ENCODE measurements around the gene HID1. TPM values are rescaled to one million over a fixed set of nuclear protein-coding genes. Genes with fewer than 3 reads are reported as not detected.

Gene HID1
- total RNA-seq, 1 experiment from 2014 or later: 43.8 TPM

GRCh38 chr17:74928786-74929185, 43.8 kb downstream of the HID1 start:
- Histone ChIP-seq H4K20me1 (ENCODE audit: insufficient read depth) (no peaks in the 10 kb centered on the region), H3K9ac (ENCODE audit: low read length) (no peak overlapping the region), H3K27me3 (ENCODE audit: insufficient read depth, low read length) (peaks cover 3% of the 10 kb centered on the region; the same call in 1 of the 2 replicates), H3K9me2 (ENCODE audit: insufficient read depth) (no peaks in the 10 kb centered on the region), H3K4me2 (ENCODE audit: low read length) (no peak overlapping the region), H2AFZ (ENCODE audit: low read depth, low read length, poor library complexity, severe bottlenecking) (no peak overlapping the region), H3K36me3 (ENCODE audit: control insufficient read depth in 1 of 2, insufficient read depth in 2 of 2, low read length in 2 of 2) (no peaks in the 10 kb centered on the region), H3K4me1 (ENCODE audit: control insufficient read depth in 1 of 2, insufficient read depth in 2 of 2, low read length in 2 of 2) (peaks cover 4 to 31% of the 10 kb centered on the region in 2 experiments; a peak in 3 of 4 replicates), H3K4me3 (replicated peaks in 1 of 2; ENCODE audit: low read depth in 1 of 2, low read length in 2 of 2) (no peak overlapping the region), H3K27ac (ENCODE audit: low read depth, low read length) (no peak overlapping the region), H3K79me2 (ENCODE audit: insufficient read depth, low read length) (no peaks in the 10 kb centered on the region), H3K9me3 (ENCODE audit: control insufficient read depth in 1 of 2, insufficient read depth in 1 of 2, low read depth in 1 of 2, low read length in 2 of 2) (no peaks in the 10 kb centered on the region)
- ATAC-seq: no peak
- ChIA-PET RAD21 (ENCODE audit: low non-redundant PET in 1 of 2, low total read pairs in 2 of 2, uncharacterized antibody in 2 of 2, unreplicated experiment in 2 of 2) (no interaction called here), CTCF (interaction anchor here (1.7 kb wide), 1 partner anchor 28 kb away, joined by 7 read pairs; no protein-coding TSS in a partner anchor), POLR2A (interaction anchor here (1.5 kb wide), 1 partner anchor 56 kb away, joined by 4 read pairs; the partner anchor contains the start of gene FDXR)
- intact Hi-C loops (cut with micrococcal nuclease): no loop called here
- BruUV-seq (replicated peaks): no TSS peak
- DNase-seq (ENCODE audit: low read depth, low spot score): no peak
- TF ChIP-seq MAX (IDR thresholded peaks at IDR 0.05) (no peak), ZFX (IDR thresholded peaks at IDR 0.05) (no peak), EZH2 (IDR thresholded peaks at IDR 0.05) (no peak), CTCF (IDR thresholded peaks at IDR 0.05 in 2 of 3, conservative IDR thresholded peaks at IDR 0.05 in 1 of 3; ENCODE audit: borderline replicate concordance in 1 of 3, insufficient read depth in 1 of 3, low read depth in 2 of 3, low read length in 2 of 3) (no peak), RAD21 (IDR thresholded peaks at IDR 0.05; ENCODE audit: low read depth) (no peak), POLR2A (IDR thresholded peaks at IDR 0.05; ENCODE audit: borderline replicate concordance, extremely low read depth, insufficient read depth, insufficient read length) (no peak), ZNF274 (IDR thresholded peaks at IDR 0.05; ENCODE audit: low read depth, low read length) (no peak), POLR2AphosphoS5 (IDR thresholded peaks at IDR 0.05; ENCODE audit: low read depth, low read length) (no peak), CEBPB (IDR thresholded peaks at IDR 0.05; ENCODE audit: low read depth) (no peak), ELF1 (IDR thresholded peaks at IDR 0.05; ENCODE audit: borderline replicate concordance, low read depth) (no peak), SRF (IDR thresholded peaks at IDR 0.05; ENCODE audit: low read depth) (no peak), EZH2phosphoT487 (IDR thresholded peaks at IDR 0.05; ENCODE audit: borderline replicate concordance) (no peak), FOSL1 (IDR thresholded peaks at IDR 0.05; ENCODE audit: low read depth) (no peak), TCF7L2 (IDR thresholded peaks at IDR 0.05; ENCODE audit: borderline replicate concordance, extremely low read depth, insufficient read depth, insufficient read length) (no peak), SP1 (IDR thresholded peaks at IDR 0.05; ENCODE audit: low read depth) (no peak), EGR1 (IDR thresholded peaks at IDR 0.05; ENCODE audit: low read depth) (no peak)
- TF ChIP-seq, protein P1, sequence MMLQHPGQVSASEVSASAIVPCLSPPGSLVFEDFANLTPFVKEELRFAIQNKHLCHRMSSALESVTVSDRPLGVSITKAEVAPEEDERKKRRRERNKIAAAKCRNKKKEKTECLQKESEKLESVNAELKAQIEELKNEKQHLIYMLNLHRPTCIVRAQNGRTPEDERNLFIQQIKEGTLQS (IDR thresholded peaks at IDR 0.05): no peak
- TF ChIP-seq, protein P2, sequence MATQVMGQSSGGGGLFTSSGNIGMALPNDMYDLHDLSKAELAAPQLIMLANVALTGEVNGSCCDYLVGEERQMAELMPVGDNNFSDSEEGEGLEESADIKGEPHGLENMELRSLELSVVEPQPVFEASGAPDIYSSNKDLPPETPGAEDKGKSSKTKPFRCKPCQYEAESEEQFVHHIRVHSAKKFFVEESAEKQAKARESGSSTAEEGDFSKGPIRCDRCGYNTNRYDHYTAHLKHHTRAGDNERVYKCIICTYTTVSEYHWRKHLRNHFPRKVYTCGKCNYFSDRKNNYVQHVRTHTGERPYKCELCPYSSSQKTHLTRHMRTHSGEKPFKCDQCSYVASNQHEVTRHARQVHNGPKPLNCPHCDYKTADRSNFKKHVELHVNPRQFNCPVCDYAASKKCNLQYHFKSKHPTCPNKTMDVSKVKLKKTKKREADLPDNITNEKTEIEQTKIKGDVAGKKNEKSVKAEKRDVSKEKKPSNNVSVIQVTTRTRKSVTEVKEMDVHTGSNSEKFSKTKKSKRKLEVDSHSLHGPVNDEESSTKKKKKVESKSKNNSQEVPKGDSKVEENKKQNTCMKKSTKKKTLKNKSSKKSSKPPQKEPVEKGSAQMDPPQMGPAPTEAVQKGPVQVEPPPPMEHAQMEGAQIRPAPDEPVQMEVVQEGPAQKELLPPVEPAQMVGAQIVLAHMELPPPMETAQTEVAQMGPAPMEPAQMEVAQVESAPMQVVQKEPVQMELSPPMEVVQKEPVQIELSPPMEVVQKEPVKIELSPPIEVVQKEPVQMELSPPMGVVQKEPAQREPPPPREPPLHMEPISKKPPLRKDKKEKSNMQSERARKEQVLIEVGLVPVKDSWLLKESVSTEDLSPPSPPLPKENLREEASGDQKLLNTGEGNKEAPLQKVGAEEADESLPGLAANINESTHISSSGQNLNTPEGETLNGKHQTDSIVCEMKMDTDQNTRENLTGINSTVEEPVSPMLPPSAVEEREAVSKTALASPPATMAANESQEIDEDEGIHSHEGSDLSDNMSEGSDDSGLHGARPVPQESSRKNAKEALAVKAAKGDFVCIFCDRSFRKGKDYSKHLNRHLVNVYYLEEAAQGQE (IDR thresholded peaks at IDR 0.05; ENCODE audit: low read depth): no peak
- TF ChIP-seq, protein P3, sequence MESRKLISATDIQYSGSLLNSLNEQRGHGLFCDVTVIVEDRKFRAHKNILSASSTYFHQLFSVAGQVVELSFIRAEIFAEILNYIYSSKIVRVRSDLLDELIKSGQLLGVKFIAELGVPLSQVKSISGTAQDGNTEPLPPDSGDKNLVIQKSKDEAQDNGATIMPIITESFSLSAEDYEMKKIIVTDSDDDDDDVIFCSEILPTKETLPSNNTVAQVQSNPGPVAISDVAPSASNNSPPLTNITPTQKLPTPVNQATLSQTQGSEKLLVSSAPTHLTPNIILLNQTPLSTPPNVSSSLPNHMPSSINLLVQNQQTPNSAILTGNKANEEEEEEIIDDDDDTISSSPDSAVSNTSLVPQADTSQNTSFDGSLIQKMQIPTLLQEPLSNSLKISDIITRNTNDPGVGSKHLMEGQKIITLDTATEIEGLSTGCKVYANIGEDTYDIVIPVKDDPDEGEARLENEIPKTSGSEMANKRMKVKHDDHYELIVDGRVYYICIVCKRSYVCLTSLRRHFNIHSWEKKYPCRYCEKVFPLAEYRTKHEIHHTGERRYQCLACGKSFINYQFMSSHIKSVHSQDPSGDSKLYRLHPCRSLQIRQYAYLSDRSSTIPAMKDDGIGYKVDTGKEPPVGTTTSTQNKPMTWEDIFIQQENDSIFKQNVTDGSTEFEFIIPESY (IDR thresholded peaks at IDR 0.05; ENCODE audit: extremely low read depth, insufficient replicate concordance, low read length): no peak
